Anterior cingulate cortex (tissue), 58 donors: Measurements from ENCODE around the gene GJC2.
"Not testable (repeated sequence)": the region's sequence is repeated elsewhere in the genome, so short reads cannot be mapped to it uniquely, and the experiment has no call there.

Experiments used
- DNase-seq, 58 donors: peaks; one replicate each; lab custom pipeline; 2025; lab: John Stamatoyannopoulos, UW

The GJC2 gene

DNA sequence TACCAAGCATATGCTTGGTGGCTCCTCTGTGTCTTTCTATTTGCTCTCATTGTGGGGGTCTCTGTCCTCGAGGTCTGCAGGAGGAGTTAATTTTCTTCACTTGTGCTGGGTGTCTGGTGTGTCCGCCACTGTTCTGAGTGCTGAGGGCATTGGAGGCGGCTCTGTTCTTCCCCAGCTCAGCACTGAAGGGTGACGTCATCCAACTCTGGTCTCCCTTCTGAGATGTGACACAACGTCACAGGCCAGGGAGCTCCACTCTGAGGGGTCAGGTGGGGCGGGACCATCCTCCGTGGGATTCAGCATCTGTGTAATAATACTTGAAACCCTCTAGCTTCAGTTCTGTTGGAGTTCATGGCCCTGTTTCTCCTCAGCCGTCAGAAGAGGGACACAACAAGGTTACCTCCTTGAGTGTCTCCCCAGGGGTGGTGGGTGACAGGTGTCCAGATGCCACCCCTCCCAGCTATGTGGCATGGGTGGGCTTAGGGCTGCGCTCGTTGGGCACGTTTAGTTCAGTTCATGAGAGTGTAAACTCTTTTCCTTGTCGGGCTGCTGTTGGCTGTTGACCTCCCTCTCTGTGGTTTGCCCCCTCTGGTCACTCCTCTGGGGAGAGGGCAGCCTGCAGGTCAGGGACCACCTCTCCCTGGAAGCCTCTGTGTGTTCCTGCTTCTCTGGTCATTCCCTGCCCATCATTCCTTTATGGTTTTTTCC, 19.0 kb downstream of the GJC2 start:
- no peak for DNase-seq

GRCh38 chr1:228169345-228169744, 19.6 kb downstream of the GJC2 start:
- DNase-seq, result no peak

DNA sequence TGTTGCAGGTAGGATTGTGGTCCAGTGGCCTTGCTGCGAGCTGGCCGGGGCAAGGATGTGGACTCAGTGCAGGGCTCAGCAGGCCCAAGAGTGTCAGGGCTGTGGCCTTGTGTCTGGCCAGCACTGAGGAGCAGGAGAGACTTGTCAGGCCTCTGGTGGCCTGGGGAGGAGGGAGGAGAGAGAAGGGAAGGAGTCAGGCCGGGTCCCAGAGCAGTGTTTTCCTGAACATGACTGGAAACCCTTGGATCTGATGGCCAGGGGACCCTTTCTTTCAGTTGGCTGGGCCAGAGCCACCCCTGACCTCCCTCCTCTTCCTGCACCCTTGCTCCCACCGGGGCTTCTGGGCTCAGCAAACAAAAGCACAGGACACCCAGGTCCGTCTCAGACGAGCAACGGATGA, 20.9 kb downstream of the GJC2 start:
- DNase-seq, result no peak

- no peak for DNase-seq
Measured at GRCh38 chr1:228171221-228171891, 21.6 kb downstream of the GJC2 start.

GRCh38 chr1:228172591-228173527, 23.1 kb downstream of the GJC2 start:
- DNase-seq, result no peak

DNA sequence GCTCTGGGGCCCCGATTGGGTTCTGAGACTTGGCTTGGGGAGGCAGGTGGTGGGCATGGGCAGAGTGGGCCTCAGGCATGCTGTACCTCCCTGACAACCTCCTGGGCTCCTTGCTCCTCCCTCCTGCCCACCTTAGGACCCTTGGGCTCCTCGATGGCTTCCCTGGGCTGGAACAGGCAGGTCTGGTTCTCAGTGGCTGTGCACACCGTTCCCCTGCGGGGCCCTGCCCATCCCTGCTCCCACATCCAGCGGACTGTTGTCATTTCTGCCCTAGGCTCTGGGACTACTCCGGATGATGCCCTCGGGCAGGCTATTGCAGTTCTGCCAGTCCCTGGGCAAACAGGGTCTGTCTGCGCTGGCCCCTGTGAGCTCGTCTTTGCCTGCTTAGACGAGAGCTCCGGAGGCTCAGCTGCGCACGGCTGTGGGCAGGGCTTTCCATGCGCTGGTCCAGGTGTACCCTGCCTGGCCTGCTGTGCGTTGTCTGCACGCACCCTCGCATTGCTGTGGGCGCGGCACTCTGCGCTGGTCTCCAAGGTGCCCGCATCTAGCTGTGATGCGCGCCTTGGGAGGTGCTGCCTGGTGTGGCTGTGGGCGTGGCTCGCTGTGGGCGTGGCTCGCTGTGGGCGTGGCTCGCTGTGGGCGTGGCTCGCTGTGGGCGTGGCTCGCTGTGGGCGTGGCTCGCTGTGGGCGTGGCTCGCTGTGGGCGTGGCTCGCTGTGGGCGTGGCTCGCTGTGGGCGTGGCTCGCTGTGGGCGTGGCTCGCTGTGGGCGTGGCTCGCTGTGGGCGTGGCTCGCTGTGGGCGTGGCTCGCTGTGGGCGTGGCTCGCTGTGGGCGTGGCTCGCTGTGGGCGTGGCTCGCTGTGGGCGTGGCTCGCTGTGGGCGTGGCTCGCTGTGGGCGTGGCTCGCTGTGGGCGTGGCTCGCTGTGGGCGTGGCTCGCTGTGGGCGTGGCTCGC, 24.1 kb downstream of the GJC2 start:
- not testable (repeated sequence) for DNase-seq

- DNase-seq, result no peak
Measured at GRCh38 chr1:228174482-228175315, 25.0 kb downstream of the GJC2 start.

- no peak for DNase-seq
Measured at GRCh38 chr1:228175316-228176023, 25.7 kb downstream of the GJC2 start.

DNA sequence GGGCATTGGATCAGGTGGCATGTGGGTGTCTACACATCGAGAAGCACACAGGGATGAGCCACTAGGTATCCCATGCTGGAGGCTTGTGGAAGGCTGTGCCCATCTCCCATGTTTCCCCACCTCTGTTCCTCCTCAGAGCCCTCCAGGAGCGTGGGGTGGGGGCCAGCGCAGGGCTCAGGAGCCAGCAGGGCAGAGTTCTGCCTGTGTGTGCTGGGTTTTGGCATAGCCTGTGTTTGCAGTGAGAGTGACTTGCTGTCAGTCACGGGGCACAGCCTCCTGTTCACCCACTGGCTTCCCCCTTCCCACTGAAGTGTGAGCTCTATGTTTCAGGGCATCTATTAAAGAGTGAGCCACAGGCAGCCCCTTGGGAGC, 26.3 kb downstream of the GJC2 start:
- no peak for DNase-seq

GRCh38 chr1:228176461-228177182, 26.9 kb downstream of the GJC2 start:
- peak in 3 of 58 donors; percentile 16 to 46 (median 18) for DNase-seq

- DNase-seq, result no peak
Measured at GRCh38 chr1:228177183-228177475, 27.4 kb downstream of the GJC2 start.

DNA sequence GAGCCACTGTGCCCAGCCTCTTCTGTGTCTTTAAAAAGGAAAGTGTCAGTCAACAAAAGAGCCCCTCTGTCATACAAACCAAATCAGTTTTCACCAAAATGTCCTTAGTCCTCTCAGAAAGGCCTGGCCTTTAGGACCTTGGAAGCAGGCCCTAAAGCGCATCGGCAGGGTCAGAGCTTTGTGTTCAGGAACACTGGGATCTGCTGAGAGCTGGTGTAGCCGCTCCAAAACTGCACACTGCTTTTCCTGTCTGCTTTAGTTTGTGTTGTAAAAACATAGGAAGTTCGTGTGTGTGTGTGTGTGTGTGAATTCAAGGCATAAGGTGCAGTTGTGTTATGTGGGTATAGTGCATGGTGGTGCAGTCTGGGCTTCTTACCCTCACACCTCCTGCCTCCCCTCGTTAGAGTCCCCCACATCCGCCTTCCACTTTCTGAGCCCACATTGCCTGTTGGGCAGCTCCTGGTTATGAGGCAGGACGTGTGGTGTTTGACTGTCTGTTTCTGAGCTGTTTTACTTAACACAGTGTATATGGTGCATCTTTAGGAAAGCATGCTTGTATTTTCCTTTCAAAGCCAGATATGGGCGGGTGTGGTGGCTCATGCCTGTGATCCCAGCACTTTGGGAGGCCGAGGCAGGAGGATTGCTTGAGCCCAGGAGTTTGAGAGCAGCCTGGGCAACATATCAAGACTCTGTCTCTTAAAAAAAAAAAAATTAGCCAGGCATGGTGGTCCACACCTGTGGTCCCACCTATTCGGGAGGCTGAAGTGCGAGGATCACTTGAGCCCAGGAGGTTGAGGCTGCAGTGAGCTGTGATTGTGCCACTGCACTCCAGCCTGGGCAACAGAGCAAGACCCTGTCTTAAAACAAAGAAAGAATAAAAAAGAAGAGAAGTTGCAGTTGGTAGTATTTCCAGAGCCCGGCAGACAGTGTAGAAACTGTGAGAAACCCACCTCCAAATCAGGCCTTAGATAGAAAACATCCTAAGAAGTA, 28.3 kb downstream of the GJC2 start:
- DNase-seq, result no peak

DNA sequence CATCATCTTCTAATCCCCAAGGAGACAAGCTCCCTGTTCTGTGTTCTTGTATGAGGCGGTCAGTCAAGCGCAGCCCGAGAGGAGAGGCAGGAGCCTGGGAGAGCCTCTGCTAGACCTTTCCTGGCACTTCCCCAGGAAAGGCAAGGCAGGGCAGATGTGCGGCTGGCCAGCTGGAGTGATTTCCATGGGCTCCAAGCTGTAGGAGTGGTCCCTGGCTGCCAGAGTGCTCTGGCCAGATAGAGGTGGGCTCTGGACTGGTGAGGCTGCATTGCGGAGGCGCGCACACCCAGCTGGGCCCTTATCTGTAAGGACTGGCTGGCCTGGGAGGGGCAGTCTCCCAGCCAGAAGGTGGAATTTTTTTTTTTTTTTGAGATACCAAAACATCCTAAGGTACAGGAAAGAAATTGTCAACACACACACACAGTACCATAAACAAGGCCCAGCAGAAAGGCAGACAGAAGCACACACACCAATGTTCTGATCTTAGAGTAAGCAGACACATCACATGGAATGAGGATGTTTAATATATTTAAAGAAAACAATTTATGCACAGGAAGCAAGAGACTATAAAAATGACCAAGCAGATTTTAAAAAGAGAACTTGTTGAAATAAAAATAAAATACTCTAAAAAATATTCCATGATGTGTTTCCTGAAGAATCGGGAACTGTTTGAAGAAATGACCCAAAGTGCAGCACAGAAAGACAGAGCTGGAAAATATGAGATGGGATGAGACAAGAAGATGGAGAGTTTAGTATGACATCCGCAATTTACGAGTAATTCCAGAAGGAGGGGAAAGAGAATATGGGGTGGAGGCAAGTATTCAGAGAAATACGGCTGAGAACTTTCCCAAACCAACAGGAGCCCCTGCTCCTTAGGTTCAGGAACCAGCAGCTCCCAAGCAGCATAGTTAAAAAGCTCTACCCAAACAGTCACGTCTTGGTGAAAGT, 29.3 kb downstream of the GJC2 start:
- no peak for DNase-seq

GRCh38 chr1:228180271-228180958, 30.7 kb downstream of the GJC2 start:
- DNase-seq, result no peak
